ENCODE results near the gene OR2T29.
"Not testable (repeated sequence)": the region's sequence is repeated elsewhere in the genome, so short reads cannot be mapped to it uniquely, and the experiment has no call there.

The OR2T29 gene, protein sequence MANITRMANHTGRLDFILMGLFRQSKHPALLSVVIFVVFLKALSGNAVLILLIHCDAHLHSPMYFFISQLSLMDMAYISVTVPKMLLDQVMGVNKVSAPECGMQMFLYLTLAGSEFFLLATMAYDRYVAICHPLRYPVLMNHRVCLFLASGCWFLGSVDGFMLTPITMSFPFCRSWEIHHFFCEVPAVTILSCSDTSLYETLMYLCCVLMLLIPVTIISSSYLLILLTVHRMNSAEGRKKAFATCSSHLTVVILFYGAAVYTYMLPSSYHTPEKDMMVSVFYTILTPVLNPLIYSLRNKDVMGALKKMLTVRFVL

DNA sequence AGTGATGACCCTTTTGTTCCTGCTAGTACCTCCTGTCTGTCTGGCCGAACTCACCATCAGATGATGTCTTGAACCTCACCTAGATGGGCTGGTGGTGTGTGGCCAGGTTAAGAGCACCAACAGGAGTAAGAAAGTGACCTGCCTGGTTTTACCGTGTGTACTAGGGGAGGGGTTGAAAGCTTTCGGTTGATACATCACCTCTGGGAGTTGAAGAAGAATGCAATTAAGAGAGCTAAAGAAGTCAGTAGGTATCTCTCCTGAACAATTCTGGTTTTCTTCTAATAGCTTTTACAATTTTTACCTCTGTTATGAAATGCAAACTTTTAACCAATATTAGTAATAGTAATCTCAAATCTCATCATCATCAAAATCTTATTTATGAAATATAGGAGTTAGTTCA, at the start of gene OR2T29:
TSS of gene OR2T29 (minus strand) at position 101 of the 400 bp plus-strand sequence. CDS start 3,281 bp downstream, outside the sequence.
- not testable (repeated sequence) for DNase-seq

DNA sequence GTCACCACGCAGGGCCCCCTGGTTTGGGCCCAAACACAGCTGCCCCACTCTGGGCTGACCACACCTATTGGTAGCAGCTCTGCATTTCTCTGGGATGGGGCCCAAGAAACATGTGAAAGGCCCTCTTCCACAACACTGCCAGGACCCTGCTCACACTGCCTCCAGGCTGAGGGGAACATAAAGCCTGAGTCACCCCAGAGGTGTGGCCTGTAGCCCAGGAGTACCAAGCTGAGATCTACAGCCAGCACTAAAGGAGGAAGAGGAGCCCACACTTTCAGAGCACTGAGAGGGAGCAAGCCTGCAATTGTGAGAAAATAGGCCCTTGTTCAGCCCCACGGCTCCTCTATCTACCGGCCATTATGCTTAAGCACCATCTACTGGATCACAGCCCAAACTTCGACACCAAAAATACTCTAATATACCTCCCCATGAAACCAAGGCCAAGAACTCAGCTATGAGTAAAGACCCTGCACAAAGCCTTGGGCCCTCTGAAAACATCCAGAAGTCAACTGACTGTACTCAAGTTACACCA, 49.4 kb upstream of the OR2T29 start:
- no peak for DNase-seq

DNA sequence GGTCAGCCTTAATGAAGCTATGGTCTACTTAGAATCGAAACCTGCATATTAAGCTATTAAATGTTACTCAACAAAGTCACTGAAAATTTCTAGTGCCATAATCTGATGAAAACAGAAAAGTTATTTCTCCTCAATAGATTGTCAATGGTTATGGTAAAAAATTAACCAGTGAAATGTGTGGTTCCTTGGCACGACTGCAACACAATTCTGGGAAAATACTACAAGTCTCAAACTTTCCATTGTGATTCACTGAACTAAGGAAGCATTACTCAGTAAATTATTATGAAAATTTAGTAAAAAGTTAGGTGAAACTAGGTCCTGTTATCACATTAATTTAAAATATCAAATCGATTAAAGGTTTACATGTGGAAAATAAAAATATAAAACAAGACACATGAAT, 47.7 kb upstream of the OR2T29 start:
- no peak for DNase-seq

DNA sequence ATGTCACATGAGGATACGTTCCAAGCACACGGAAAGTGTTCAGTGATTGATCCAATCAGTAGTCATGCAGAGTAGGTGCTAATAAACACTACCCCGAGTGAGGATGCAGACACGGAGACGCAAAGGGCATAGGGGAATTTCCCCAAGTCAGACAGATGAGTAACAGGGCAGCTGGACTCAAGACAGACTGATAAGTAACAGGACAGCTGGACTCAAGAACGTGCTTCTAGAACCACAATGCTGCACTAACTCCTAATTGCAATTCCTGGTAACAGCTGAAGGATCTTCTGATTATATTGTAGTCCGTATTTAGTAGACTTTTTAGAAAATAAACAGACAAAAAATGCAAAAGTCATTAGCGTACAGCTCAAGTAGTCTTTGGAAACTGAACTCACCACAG, 36.8 kb upstream of the OR2T29 start:
- no peak for DNase-seq

DNA sequence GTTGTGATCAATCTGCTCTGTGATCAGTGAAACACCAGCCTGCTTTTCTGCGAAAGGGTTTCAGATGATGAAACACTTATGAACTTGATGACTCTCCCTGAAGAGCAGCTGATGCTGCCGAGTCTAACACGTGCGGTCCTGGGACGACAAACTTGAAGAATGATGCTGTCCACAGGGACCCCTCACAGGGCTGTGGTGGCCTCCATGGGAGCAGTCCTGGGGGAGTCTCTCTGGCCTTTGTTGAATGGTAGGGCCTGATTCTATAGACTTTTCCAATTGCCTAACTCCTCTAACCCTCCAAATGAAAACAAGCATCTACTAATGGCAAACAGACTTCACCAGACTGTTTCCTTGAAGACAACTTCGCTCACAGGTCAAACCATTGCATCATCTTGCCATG, 35.0 kb upstream of the OR2T29 start, which contains the start of gene OR2T10:
TSS of gene OR2T10 (minus strand) at position 112 of the 400 bp plus-strand sequence. CDS start 3,932 bp downstream, outside the sequence.
- DNase-seq = no peak

DNA sequence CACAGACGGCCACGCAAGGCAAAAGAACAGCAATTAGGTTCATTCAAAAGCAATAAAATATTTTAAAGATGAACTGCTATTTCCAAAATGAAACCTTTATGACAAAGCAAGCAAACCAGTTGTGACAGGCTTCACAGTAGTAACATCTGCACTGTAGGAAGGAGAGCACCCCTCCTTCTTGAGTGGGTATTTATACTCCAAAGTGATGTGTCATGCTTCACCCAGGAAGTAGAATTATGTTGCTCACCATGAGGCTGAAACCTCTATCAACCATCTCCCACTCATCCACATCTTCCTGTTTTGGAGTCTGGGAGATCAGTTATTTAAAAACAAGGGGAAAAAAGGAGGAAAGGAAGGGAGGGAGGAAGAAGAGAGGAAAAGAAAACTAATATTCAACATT, 34.0 kb upstream of the OR2T29 start:
- DNase-seq = no peak

DNA sequence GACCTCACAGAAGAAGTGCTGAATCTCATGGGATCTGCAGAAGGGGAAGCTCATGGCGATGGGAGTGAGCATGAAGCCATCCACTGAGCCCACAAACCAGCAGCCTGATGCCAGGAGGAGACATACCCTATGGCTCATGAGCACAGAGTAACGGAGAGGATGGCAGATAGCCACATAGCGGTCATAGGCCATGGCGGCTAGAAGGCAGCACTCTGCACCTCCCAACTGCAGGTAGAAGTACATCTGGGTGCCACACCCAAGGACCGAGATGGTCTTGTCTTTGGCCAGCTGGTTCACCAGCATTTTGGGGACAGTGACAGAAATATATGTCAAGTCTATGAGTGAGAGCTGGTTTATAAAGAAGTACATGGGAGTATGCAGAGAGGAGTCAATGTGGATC, 30.7 kb upstream of the OR2T29 start:
- no peak for DNase-seq

DNA sequence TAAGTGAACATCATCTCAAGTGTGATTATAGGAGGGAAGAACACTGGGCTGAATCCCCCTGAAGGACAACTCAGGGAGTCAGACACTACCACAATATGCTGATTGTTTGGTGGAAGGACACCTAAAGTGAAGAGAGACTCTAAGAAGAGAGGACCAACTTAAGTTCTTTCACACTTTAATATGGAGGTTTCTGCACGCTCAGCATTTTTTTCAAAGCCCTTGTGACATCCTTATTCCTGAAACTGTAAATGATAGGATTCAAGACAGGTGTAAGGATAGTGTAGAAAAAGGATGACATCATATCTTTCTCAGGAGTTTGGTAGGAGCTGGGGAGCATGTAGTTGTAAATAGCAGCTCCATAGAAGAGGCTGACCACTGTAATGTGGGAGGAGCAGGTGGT, 30.1 kb upstream of the OR2T29 start:
- DNase-seq = no peak

DNA sequence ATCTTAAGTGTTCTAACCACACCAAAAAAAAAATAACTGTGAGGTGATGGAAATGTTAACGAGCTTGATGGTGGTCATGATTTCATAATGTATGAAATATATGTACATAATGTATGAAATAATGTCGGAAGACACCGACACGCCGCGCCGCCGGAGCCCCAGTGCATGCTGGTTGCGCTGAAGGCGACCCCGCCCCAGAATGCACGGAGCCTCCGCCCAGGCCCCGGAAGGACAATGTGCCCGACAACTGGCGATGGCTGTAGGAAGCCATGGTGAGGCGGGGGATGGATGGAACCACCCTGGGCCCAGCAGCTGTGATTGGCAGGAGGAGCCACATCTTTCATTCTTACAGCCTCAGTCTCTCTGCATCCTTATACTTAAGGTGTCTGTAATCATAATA, 27.5 kb upstream of the OR2T29 start:
- DNase-seq = no peak

DNA sequence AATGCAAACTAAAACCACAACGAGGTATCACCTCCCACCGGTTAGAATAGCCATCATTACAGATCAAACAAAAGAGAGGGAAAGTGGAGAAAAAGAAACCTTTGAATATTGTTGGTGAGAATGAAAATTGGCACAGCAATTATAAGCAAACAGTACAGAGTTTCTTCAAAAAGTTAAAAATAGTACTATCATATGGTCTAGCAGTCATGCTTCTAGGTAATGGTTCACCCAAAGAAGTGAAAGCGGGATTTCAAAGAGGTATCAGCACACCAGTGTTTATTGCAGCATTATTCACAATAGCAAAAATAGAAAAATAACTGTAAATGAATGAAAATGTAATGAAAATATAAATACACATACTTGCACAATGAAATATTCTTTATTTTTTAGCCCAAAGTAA, 26.8 kb upstream of the OR2T29 start:
- no peak for DNase-seq

DNA sequence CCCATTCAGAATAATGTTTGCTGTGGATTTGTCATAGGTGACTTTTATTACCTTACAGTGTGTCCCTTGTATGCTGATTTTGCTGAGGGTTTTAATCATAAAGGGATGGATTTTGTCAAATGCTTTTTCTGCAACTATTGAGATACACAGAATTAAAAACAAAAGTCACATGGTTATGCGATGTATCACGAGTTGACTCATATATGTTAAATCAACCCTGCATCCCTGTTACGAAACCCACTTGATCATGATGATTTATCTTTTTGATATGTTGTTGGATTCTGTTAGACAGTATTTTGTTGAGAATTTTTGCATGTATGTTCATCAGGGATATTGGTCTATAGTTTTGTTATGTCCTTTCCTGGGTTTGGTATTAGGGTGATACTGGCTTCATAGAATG, 22.7 kb upstream of the OR2T29 start:
- no peak for DNase-seq

DNA sequence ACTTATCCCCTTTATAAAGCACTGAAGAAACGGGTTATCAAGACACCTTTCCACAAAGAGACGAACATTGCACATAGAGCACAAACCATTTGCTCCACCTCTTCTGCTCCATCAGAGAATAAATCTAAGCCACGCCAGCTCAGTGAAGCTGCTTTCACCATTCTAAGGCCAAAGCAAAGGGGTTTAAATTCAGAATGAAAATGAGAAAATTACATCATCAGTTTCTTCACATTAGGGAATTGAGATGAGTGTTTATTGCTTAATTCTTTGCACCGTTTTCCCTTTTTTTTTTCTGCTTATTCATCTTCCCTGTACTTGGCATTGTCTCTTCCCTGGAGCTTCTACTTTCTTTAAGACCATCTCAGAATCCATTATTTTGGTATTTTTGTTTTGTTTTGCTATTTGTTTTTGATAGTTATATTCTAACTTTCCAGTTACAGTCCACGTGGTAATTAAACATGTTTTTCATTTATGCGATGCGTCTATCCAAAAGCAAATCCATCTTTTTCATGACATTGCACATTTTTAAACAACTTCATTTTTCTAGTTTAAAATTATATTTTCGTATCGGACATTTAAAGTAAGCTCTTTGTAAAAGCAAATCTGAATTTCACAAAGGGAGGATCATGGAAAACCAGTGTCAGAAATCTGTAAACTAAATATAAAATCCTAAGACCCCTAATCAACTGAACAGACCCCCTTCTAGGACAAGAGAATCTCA, 13.8 kb upstream of the OR2T29 start:
- no peak for DNase-seq

DNA sequence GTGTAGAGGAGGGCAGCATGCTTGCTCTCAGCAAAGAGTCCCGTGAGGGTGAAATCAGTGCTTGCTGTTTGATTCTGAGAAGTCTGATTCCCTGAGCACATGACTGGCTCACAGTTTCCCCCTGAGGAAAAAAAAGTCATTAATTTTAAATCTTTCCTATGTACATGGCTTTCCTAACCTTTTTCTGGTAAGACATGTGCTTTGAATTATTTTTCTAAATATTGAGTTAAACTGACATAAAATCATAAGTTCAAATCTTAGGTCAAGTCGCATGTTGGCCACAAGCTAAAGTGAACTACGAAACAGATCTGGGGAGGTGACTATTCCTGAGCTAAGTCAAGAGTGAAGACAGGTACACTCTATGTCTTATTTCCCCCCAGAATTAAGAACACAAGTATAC, 12.1 kb upstream of the OR2T29 start, which contains the start of gene OR2T34:
TSS of gene OR2T34 (minus strand) at position 101 of the 400 bp plus-strand sequence. CDS start at position 101, 0 bp downstream.
- not testable (repeated sequence) for DNase-seq

DNA sequence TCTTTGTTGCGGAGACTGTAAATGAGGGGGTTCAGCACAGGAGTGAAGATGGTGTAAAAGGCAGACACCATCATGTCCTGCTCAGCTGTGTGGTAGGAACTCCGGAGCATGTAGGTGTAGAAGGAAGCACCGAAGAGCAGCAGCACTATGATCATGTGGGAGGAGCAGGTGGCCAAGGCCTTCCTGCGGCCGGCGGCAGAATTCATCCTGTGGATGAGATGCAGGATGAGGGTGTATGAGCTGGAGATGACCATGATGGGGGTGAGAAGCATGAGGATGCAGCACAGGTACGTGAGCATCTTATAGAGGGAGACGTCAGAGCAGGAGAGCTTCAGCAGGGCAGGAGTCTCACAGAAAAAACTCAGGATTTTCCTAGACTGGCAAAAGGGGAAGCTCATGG, 11.3 kb upstream of the OR2T29 start:
- not testable (repeated sequence) for DNase-seq

DNA sequence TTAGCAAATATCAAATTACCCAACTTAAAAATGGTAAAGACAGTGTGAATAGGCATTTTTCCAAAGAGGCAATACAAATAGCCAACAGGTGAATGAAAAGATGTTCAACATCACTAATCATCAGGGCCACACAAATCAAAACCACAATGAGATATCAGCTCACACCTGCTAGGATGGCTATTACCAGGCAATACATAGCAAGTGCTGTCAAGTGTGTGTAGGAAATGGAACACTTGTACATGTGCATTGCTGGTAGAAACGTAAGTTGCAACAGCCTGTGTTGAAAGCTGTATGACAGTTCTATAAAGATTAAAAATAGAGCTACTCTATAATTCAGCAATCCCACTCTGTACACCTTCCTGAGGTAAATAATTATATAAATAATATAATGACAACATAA, 9.5 kb upstream of the OR2T29 start:
- DNase-seq = not testable (repeated sequence)

DNA sequence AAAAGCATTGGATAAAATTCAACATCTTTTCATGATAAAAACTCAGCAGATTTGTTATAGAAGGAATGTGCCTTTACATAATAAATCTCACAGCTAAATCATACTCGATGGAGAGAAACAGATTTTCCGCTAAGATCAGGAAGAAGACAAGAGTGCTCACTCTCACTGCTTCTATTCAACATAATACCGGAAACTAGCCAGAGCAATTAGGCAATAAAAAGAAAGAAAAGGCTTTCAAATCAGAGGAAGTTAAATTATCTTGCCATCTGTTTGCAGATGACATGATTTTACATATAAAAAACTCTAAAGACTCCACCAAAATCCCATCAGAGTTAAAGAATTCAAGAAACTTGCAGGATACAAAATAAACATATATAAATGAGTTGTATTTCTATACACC, 8.2 kb upstream of the OR2T29 start:
- DNase-seq = not testable (repeated sequence)

DNA sequence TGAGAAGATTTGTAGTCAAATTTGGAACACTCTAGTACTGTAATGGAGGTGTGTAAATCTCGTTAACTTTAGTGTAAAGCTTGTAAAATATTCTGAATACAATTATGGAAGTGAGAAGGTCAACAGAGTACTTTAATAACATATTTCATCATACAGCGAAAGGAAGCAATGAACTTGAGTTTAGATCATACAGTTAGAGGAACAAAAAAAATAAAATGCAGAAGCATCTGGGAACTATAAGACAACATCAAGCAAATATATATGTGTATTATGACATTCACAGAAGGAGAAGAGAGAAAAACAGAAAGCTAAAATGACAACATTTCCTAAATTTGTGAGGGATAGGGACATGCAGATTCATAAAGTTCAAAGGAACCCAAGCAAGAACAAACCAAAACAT, 6.5 kb upstream of the OR2T29 start:
- DNase-seq = not testable (repeated sequence)

DNA sequence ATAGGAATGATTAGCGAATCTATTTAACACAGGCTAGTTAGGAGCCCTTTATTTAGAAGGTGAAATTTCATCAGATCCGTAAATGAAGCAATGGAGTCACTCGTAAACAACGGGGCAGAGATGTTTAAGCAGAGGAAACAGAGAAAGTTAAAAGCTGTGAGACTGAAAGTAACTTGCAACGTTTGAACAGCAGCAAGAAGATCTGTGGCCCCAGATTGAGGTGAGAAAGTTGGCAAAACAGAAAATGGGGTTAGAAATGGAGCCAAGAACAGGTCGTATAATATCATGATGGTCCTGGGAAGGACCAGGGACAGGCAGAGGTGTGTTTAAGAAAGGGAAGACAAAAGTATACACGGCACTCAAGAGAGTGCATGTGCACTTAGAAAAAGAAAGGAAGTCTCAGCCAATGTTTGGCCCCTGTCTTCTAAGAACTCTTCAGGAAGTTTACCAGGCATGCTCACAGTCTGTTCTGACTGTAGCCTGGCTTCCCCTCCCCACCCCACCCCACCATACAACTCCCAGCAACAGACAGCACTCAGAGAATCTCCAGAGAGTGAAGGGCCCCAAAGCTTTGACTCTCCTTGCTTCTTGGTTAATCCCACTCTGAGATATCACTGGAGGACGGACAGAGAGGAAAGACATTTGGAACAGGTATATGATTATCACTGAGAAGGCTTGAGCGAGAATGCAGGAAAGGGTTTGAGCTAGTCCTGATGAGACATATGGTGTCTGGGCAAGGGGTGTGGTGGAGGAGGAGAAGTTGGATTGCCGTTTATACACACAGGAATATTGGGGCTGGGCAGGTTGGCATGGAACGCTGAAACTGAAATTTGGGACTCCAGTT, 3.2 kb upstream of the OR2T29 start:
- peak; percentile 10 for DNase-seq

DNA sequence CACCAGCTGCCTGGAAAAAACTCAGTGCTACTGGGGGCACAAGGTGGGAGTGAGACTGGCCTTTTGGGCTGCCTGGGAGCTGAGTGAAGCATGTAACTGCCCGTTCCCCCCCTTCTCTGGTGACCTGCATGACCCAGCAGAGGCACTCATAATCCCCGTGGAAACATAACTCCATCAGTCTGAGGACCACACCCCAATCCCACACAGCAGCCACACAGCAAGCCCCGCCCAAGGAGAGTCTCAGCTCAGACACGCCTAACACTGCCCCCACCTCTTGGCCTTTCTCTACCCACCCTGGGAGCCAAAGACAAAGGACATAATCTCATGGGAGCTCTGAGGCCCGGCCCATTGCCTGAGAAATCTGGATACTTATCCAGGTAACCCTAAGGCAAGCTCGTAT, 11.5 kb downstream of the OR2T29 start:
- DNase-seq = not testable (repeated sequence)

DNA sequence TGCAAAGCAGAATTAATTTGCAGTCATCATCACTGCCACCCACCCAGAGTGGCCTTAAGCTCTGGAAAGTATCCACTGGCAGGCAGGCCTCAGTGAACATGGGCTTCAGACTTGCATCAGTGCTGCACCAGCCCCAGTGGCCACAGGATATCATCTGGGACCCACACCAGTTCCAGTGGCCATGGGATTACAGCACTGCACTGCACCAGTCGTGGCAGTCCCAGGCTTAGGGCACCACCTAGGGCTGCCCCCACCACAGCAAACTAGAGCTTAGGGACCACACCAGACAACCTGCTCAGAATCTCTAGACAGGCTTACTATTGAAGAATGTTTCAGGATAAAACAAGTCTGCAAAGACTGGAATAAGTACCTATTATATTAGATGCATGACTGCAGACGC, 15.2 kb downstream of the OR2T29 start:
- DNase-seq = not testable (repeated sequence)

DNA sequence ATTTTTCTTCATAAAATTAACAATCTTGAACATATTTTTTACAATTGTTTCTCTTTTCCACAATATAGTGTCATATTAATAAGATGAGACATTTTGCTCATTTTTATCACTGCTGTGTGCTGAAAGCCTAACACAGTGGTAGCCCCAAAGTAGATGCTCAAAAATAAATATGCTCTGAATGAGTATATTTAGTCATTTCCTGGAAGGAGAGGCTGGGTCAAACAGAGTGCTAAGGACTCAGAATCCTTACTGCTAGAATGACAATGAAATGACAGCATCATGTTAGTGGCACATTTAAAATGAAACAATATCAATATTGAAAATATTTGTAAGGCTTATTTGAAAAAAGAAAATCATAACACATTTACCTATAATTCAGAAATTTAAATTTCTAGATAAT, 25.1 kb downstream of the OR2T29 start:
- DNase-seq = not testable (repeated sequence)

DNA sequence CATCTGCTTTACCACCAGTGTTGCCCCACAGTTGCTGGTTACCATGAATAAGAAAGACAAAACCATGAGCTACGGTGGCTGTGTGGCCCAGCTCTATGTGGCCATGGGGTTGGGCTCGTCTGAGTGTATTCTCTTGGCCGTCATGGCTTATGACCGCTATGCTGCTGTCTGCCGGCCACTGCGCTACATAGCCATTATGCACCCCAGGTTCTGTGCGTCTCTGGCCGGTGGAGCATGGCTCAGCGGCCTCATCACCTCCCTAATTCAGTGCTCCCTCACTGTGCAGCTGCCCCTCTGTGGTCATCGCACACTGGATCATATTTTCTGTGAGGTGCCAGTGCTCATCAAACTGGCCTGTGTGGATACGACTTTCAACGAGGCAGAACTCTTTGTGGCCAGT, 40.7 kb downstream of the OR2T29 start:
- no peak for DNase-seq

DNA sequence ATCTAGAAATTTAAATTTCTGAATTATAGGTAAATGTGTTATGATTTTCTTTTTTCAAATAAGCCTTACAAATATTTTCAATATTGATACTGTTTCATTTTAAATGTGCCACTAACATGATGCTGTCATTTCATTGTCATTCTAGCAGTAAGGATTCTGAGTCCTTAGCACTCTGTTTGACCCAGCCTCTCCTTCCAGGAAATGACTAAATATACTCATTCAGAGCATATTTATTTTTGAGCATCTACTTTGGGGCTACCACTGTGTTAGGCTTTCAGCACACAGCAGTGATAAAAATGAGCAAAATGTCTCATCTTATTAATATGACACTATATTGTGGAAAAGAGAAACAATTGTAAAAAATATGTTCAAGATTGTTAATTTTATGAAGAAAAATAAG, 52.4 kb downstream of the OR2T29 start:
- DNase-seq = not testable (repeated sequence)
